ENCODE measurements around the gene SOWAHC. TPM values are rescaled to one million over a fixed set of nuclear protein-coding genes. Genes with fewer than 3 reads are reported as not detected.

Gene SOWAHC
- total and polyA plus RNA-seq, 2 of the 13 experiments (the other 11 are each of a cell fraction or from before 2014, with no cell fraction given): 21.2 to 22.5 TPM

DNA sequence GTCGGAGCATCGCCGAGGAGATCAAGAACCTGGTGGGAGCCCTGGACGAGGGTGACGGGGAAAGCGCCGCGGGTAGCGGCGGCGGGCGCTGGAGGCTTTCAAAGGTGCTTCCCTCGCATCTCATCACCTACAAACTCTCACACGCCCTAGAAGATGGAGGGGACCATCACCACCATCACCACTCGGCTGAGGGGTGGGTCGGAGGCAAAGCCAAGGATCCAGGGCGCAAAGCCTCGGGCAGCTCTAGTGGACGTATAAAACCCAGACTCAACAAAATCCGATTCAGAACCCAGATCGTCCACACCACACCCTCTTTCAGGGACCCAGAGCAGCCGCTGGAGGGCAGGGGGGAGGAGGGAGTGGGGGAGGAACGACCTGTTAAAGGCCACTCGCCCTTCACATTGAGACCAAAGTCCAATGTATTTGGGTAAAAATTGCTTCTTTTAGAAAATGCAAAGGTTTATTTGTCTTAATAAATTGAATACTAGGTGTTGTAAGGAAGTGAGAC, 1.5 kb downstream of the SOWAHC start (continued):
- TF ChIP-seq, protein P1, sequence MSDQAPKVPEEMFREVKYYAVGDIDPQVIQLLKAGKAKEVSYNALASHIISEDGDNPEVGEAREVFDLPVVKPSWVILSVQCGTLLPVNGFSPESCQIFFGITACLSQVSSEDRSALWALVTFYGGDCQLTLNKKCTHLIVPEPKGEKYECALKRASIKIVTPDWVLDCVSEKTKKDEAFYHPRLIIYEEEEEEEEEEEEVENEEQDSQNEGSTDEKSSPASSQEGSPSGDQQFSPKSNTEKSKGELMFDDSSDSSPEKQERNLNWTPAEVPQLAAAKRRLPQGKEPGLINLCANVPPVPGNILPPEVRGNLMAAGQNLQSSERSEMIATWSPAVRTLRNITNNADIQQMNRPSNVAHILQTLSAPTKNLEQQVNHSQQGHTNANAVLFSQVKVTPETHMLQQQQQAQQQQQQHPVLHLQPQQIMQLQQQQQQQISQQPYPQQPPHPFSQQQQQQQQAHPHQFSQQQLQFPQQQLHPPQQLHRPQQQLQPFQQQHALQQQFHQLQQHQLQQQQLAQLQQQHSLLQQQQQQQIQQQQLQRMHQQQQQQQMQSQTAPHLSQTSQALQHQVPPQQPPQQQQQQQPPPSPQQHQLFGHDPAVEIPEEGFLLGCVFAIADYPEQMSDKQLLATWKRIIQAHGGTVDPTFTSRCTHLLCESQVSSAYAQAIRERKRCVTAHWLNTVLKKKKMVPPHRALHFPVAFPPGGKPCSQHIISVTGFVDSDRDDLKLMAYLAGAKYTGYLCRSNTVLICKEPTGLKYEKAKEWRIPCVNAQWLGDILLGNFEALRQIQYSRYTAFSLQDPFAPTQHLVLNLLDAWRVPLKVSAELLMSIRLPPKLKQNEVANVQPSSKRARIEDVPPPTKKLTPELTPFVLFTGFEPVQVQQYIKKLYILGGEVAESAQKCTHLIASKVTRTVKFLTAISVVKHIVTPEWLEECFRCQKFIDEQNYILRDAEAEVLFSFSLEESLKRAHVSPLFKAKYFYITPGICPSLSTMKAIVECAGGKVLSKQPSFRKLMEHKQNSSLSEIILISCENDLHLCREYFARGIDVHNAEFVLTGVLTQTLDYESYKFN (CRISPR knock-in tag; conservative IDR thresholded peaks at IDR 0.05): peak; percentile 42; the same call in 1 of the 2 replicates
- TF ChIP-seq TBX2 (CRISPR knock-in tag; IDR thresholded peaks at IDR 0.05; ENCODE audit: borderline replicate concordance) (0 out of 2 replicates have a peak, but pooled peaks have one; percentile 18), YEATS4 (CRISPR knock-in tag; IDR thresholded peaks at IDR 0.05; ENCODE audit: borderline replicate concordance) (peak; percentile 19; the same call in 1 of the 2 replicates), RARA (CRISPR knock-in tag; IDR thresholded peaks at IDR 0.05) (peak; percentile 29; the same call in 1 of the 2 replicates), SAFB2 (CRISPR knock-in tag; IDR thresholded peaks at IDR 0.05; ENCODE audit: borderline replicate concordance, low read depth) (0 out of 2 replicates have a peak, but pooled peaks have one; percentile 53), ZNF510 (CRISPR knock-in tag; IDR thresholded peaks at IDR 0.05; ENCODE audit: low read depth) (peak; percentile 51; the same call in 1 of the 2 replicates), ELF3 (CRISPR knock-in tag; IDR thresholded peaks at IDR 0.05) (0 out of 2 replicates have a peak, but pooled peaks have one; percentile 27), ZNF891 (CRISPR knock-in tag; IDR thresholded peaks at IDR 0.05) (peak; percentile 41; the same call in 1 of the 2 replicates), SOX5 (CRISPR knock-in tag; IDR thresholded peaks at IDR 0.05; ENCODE audit: borderline replicate concordance) (peak; percentile 21; the same call in 1 of the 2 replicates), KAT8 (CRISPR knock-in tag; IDR thresholded peaks at IDR 0.05) (0 out of 2 replicates have a peak, but pooled peaks have one; percentile 36), ZKSCAN1 (IDR thresholded peaks at IDR 0.05; ENCODE audit: low read length) (no peak), REL (CRISPR knock-in tag; conservative IDR thresholded peaks at IDR 0.05) (no peak), NAIF1 (CRISPR knock-in tag; IDR thresholded peaks at IDR 0.05; ENCODE audit: borderline replicate concordance) (0 out of 2 replicates have a peak, but pooled peaks have one; percentile 74), ARNT2 (CRISPR knock-in tag; IDR thresholded peaks at IDR 0.05; ENCODE audit: low read depth) (no peak), ZNF543 (CRISPR knock-in tag; IDR thresholded peaks at IDR 0.05) (0 out of 2 replicates have a peak, but pooled peaks have one; percentile 15), FOSL2 (CRISPR knock-in tag; IDR thresholded peaks at IDR 0.05) (0 out of 2 replicates have a peak, but pooled peaks have one; percentile 13)
- TF ChIP-seq, protein P2, sequence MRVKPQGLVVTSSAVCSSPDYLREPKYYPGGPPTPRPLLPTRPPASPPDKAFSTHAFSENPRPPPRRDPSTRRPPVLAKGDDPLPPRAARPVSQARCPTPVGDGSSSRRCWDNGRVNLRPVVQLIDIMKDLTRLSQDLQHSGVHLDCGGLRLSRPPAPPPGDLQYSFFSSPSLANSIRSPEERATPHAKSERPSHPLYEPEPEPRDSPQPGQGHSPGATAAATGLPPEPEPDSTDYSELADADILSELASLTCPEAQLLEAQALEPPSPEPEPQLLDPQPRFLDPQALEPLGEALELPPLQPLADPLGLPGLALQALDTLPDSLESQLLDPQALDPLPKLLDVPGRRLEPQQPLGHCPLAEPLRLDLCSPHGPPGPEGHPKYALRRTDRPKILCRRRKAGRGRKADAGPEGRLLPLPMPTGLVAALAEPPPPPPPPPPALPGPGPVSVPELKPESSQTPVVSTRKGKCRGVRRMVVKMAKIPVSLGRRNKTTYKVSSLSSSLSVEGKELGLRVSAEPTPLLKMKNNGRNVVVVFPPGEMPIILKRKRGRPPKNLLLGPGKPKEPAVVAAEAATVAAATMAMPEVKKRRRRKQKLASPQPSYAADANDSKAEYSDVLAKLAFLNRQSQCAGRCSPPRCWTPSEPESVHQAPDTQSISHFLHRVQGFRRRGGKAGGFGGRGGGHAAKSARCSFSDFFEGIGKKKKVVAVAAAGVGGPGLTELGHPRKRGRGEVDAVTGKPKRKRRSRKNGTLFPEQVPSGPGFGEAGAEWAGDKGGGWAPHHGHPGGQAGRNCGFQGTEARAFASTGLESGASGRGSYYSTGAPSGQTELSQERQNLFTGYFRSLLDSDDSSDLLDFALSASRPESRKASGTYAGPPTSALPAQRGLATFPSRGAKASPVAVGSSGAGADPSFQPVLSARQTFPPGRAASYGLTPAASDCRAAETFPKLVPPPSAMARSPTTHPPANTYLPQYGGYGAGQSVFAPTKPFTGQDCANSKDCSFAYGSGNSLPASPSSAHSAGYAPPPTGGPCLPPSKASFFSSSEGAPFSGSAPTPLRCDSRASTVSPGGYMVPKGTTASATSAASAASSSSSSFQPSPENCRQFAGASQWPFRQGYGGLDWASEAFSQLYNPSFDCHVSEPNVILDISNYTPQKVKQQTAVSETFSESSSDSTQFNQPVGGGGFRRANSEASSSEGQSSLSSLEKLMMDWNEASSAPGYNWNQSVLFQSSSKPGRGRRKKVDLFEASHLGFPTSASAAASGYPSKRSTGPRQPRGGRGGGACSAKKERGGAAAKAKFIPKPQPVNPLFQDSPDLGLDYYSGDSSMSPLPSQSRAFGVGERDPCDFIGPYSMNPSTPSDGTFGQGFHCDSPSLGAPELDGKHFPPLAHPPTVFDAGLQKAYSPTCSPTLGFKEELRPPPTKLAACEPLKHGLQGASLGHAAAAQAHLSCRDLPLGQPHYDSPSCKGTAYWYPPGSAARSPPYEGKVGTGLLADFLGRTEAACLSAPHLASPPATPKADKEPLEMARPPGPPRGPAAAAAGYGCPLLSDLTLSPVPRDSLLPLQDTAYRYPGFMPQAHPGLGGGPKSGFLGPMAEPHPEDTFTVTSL (CRISPR knock-in tag; IDR thresholded peaks at IDR 0.05; ENCODE audit: borderline replicate concordance): 0 out of 2 replicates have a peak, but pooled peaks have one; percentile 58
- TF ChIP-seq, protein P3, sequence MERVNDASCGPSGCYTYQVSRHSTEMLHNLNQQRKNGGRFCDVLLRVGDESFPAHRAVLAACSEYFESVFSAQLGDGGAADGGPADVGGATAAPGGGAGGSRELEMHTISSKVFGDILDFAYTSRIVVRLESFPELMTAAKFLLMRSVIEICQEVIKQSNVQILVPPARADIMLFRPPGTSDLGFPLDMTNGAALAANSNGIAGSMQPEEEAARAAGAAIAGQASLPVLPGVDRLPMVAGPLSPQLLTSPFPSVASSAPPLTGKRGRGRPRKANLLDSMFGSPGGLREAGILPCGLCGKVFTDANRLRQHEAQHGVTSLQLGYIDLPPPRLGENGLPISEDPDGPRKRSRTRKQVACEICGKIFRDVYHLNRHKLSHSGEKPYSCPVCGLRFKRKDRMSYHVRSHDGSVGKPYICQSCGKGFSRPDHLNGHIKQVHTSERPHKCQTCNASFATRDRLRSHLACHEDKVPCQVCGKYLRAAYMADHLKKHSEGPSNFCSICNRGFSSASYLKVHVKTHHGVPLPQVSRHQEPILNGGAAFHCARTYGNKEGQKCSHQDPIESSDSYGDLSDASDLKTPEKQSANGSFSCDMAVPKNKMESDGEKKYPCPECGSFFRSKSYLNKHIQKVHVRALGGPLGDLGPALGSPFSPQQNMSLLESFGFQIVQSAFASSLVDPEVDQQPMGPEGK (CRISPR knock-in tag; IDR thresholded peaks at IDR 0.05): peak; percentile 69
